ENCODE data around the gene IGFBP5. TPM values are rescaled to one million over a fixed set of nuclear protein-coding genes. Genes with fewer than 3 reads are reported as not detected.

IGFBP5 gene
- total and polyA plus RNA-seq, 2 experiments from 2014 or later, result 113 to 232 TPM

DNA sequence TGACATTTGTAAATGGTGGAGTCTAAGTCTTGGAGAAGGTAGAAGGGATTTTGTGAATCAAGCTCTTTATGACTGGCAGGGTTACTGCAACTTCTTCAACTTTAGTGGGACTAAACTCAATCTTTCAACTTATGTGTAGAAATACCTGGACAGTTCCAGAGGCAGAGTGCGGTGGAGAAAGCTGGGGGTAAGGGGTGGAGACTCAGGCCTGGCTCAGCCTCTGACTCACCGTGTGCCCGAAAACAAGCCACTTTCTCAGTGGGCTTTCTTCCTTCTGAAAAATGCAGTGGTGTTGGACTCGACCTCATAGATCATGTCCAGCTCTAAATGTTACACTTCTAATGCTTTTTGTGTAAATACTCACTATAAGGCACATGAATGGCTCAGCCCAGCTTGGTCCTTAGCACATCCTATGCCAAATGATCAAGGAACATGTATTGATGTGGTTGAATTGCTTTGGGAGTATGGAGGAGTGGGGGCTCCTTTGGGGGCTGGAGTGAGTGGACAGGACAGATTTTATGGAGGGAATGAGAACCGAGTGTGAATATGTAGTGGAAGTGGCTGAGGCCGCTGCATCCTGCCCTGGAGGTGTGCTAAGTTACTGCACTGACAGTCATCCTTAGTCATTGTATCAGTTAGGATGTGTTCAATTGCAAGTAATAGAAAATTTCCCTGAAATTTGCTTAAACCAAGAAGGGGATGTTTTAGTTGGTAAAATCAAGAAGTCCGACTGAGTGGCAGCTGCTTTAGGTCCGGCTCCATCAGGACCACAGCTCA, 32.2 kb upstream of the IGFBP5 start:
- H3K9me3 ChIP-seq (ENCODE audit: low read depth), result no peaks in the 10 kb centered on the region
- no peaks in the 10 kb centered on the region for H3K27me3 ChIP-seq
- H3K4me1 ChIP-seq (ENCODE audit: insufficient read depth), result no peaks in the 10 kb centered on the region
- no peak overlapping the region for H3K27ac ChIP-seq
- H3K79me2 ChIP-seq, result no peaks in the 10 kb centered on the region
- TF ChIP-seq EZH2 (IDR thresholded peaks at IDR 0.05; ENCODE audit: borderline replicate concordance), result no peak
- TF ChIP-seq EZH2phosphoT487 (IDR thresholded peaks at IDR 0.05; ENCODE audit: low read depth, severe bottlenecking, unreplicated experiment), result no peak
- TF ChIP-seq, protein P1, sequence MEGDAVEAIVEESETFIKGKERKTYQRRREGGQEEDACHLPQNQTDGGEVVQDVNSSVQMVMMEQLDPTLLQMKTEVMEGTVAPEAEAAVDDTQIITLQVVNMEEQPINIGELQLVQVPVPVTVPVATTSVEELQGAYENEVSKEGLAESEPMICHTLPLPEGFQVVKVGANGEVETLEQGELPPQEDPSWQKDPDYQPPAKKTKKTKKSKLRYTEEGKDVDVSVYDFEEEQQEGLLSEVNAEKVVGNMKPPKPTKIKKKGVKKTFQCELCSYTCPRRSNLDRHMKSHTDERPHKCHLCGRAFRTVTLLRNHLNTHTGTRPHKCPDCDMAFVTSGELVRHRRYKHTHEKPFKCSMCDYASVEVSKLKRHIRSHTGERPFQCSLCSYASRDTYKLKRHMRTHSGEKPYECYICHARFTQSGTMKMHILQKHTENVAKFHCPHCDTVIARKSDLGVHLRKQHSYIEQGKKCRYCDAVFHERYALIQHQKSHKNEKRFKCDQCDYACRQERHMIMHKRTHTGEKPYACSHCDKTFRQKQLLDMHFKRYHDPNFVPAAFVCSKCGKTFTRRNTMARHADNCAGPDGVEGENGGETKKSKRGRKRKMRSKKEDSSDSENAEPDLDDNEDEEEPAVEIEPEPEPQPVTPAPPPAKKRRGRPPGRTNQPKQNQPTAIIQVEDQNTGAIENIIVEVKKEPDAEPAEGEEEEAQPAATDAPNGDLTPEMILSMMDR (IDR thresholded peaks at IDR 0.05; ENCODE audit: poor library complexity), result no peak
- no peak overlapping the region for H3K4me3 ChIP-seq
- DNase-seq (ENCODE audit: low spot score), result no peak
- H3K9me2 ChIP-seq (replicated peaks; ENCODE audit: insufficient read depth), result no peaks in the 10 kb centered on the region
- no peak overlapping the region for H2AFZ ChIP-seq
- H3K4me2 ChIP-seq, result no peak overlapping the region
- H3K36me3 ChIP-seq (replicated peaks; ENCODE audit: insufficient read depth, low read depth), result no peaks in the 10 kb centered on the region
- no peaks in the 10 kb centered on the region for H4K20me1 ChIP-seq (ENCODE audit: insufficient read depth, poor library complexity, severe bottlenecking)
- WGBS (ENCODE audit: low lambda C conversion rate, missing lambda C conversion rate), result 84% methylated on average over 8 of the region's 8 CpGs

DNA sequence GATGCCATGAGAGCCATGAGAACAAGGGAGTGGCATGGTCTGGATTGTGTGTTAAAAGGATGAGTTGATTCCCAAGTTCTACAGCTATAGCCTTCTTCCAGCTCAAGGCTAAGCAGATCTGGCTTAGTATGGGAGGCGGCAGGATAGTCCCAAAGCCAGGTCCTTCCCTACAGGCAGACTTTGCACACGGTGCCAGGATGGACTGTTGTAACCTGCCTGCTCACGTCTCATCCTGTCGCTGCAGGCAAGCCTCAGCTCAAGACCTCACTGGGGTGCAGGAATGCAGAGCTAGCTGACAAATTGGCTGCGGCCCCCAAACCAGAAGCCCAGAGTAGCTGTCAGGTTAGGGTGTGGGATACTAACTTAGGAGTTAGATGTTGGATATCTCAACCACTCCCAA, 28.8 kb upstream of the IGFBP5 start:
- 86% methylated on average over 5 of the region's 5 CpGs for WGBS (ENCODE audit: low lambda C conversion rate, missing lambda C conversion rate)
- Histone ChIP-seq H3K27ac (no peak overlapping the region), H3K4me2 (no peak overlapping the region), H3K4me3 (no peak overlapping the region), H3K27me3 (no peaks in the 10 kb centered on the region), H2AFZ (no peak overlapping the region), H3K9me2 (replicated peaks; ENCODE audit: insufficient read depth) (no peaks in the 10 kb centered on the region), H3K4me1 (ENCODE audit: insufficient read depth) (no peaks in the 10 kb centered on the region), H3K9me3 (ENCODE audit: low read depth) (no peaks in the 10 kb centered on the region), H4K20me1 (ENCODE audit: insufficient read depth, poor library complexity, severe bottlenecking) (no peaks in the 10 kb centered on the region), H3K36me3 (replicated peaks; ENCODE audit: insufficient read depth, low read depth) (no peaks in the 10 kb centered on the region), H3K79me2 (no peaks in the 10 kb centered on the region)
- TF ChIP-seq, protein P1 (IDR thresholded peaks at IDR 0.05; ENCODE audit: poor library complexity), result no peak
- DNase-seq (ENCODE audit: low spot score), result no peak

DNA sequence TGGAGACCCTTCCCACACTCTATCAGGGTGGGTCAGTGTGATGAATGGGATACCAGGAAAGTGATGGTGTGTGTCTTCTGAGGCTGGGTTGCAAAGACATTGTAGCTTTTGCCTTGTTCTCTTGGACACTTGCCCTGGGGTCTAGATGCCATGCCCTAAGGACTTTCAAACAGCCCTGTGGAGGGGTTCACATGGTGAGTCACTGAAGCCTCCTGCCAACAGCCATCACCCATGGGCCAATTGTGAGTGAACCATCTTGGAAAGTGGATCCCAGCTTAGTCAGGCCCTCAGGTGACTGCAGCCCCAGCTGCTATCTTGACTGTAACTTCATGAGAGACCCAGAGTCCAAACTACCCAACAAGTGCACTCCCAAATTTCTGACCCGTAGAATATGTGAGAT, 25.8 kb upstream of the IGFBP5 start:
- no peak for DNase-seq (ENCODE audit: low spot score)
- Histone ChIP-seq H2AFZ (no peak overlapping the region), H4K20me1 (ENCODE audit: insufficient read depth, poor library complexity, severe bottlenecking) (no peaks in the 10 kb centered on the region), H3K27ac (no peak overlapping the region), H3K4me1 (ENCODE audit: insufficient read depth) (no peaks in the 10 kb centered on the region), H3K4me3 (no peak overlapping the region), H3K9me2 (replicated peaks; ENCODE audit: insufficient read depth) (no peaks in the 10 kb centered on the region), H3K9me3 (ENCODE audit: low read depth) (no peaks in the 10 kb centered on the region), H3K4me2 (no peak overlapping the region), H3K36me3 (replicated peaks; ENCODE audit: insufficient read depth, low read depth) (no peaks in the 10 kb centered on the region), H3K79me2 (no peaks in the 10 kb centered on the region), H3K27me3 (no peaks in the 10 kb centered on the region)
- WGBS (ENCODE audit: low lambda C conversion rate, missing lambda C conversion rate), result 100% methylated on average over 1 of the region's 1 CpG
- TF ChIP-seq, protein P1 (IDR thresholded peaks at IDR 0.05; ENCODE audit: poor library complexity), result no peak
- TF ChIP-seq EZH2phosphoT487 (IDR thresholded peaks at IDR 0.05; ENCODE audit: low read depth, severe bottlenecking, unreplicated experiment), result no peak
- no peak for TF ChIP-seq EZH2 (IDR thresholded peaks at IDR 0.05; ENCODE audit: borderline replicate concordance)
